ENCODE results near the gene DGAT2. TPM values are rescaled to one million over a fixed set of nuclear protein-coding genes. Genes with fewer than 3 reads are reported as not detected.

The DGAT2 gene
- total RNA-seq, 1 experiment from 2014 or later = 2.8 TPM

GRCh38 chr11:75823415-75823814 lies 54.8 kb downstream of the DGAT2 start:
- H2BK5ac ChIP-seq (ENCODE audit: insufficient read length, low read length) = no peak overlapping the region
- no peak overlapping the region for H2AFZ ChIP-seq (ENCODE audit: low read length)
- H2BK12ac ChIP-seq (ENCODE audit: insufficient read length, low read depth, low read length) = no peak overlapping the region
- peaks cover 5 to 7% of the 10 kb centered on the region in 2 experiments; a peak in 3 of 4 replicates for H3K4me1 Mint-ChIP-seq
- H3K4me3 Mint-ChIP-seq = no peak overlapping the region
- H4K5ac ChIP-seq (ENCODE audit: insufficient read length, low read depth, low read length) = no peak overlapping the region
- H3T11ph ChIP-seq (ENCODE audit: low read length) = no peak overlapping the region
- H3K27me3 Mint-ChIP-seq (ENCODE audit: low read depth) = no peaks in the 10 kb centered on the region
- no peak overlapping the region for H3K18ac ChIP-seq (ENCODE audit: insufficient read length, low read depth, low read length)
- H3K27ac Mint-ChIP-seq = no peak overlapping the region
- H2BK120ac ChIP-seq (ENCODE audit: low read depth, low read length, poor library complexity, severe bottlenecking) = no peak overlapping the region
- no peak overlapping the region for H3K23ac ChIP-seq (ENCODE audit: insufficient read length, low read depth, low read length)
- H3K9me3 ChIP-seq (ENCODE audit: control insufficient read depth, low read depth, low read length) = no peaks in the 10 kb centered on the region
- no peak overlapping the region for H4K8ac ChIP-seq (replicated peaks; ENCODE audit: insufficient read length, low read depth, low read length)
- no CpG with 5 or more reads among the region's 4 CpGs for WGBS (ENCODE audit: extremely low coverage, insufficient read length, low lambda C conversion rate)
- H3K4me2 ChIP-seq (ENCODE audit: insufficient read depth, insufficient read length, low read length) = no peak overlapping the region
- H3K4ac ChIP-seq (ENCODE audit: low read depth, low read length) = no peak overlapping the region
- no peak overlapping the region for H3K14ac ChIP-seq (ENCODE audit: insufficient read depth, low read length)
- no peaks in the 10 kb centered on the region for H3K23me2 ChIP-seq (ENCODE audit: insufficient read length, low read depth, low read length, poor library complexity, severe bottlenecking)
- H3K27ac ChIP-seq (ENCODE audit: insufficient read length, low read depth, low read length) = no peak overlapping the region
- H3K79me2 ChIP-seq (ENCODE audit: insufficient read depth, low read length) = peaks cover 2% of the 10 kb centered on the region; the same call in 1 of the 2 replicates
- no peak overlapping the region for H2BK20ac ChIP-seq (ENCODE audit: low read depth, low read length, poor library complexity, severe bottlenecking)
- H4K91ac ChIP-seq (ENCODE audit: insufficient read length, low read depth, low read length) = no peak overlapping the region
- H3K79me1 ChIP-seq (ENCODE audit: insufficient read depth, low read depth, low read length, poor library complexity, severe bottlenecking) = no peaks in the 10 kb centered on the region
- no peaks in the 10 kb centered on the region for H3K9me3 Mint-ChIP-seq
- H3K56ac ChIP-seq (ENCODE audit: insufficient read length, low read depth, low read length) = no peak overlapping the region
- H3K9ac ChIP-seq (ENCODE audit: extremely low read depth, insufficient read length, low read length) = no peak overlapping the region
- H2AK5ac ChIP-seq (ENCODE audit: insufficient read length, low read length) = no peak overlapping the region
- no peaks in the 10 kb centered on the region for H4K20me1 ChIP-seq (ENCODE audit: control insufficient read depth, insufficient read depth, insufficient read length)
- no peaks in the 10 kb centered on the region for H3K27me3 ChIP-seq (ENCODE audit: insufficient read depth, low read length)
- no peak for DNase-seq
- H2BK15ac ChIP-seq (ENCODE audit: low read depth, low read length) = no peak overlapping the region
- no peak for TF ChIP-seq CTCF (conservative IDR thresholded peaks at IDR 0.05)
- H3K36me3 Mint-ChIP-seq (ENCODE audit: insufficient read depth in 1 of 3, low read depth in 3 of 3) = peaks cover 0 to 1% (median 0%) of the 10 kb centered on the region in 3 experiments; a peak in 2 of 7 replicates
- no peaks in the 10 kb centered on the region for H3K4me1 ChIP-seq (ENCODE audit: insufficient read depth, low read length)
